Stimulated activated CD8-positive, alpha-beta memory T cell treated with anti-CD3 and anti-CD28 coated beads, Interleukin-15, amount 100 ng/mL, for 48 hours (primary cell): ENCODE data around the gene GPR15.

ENCODE experiments used
- DNase-seq, 2 donors: peaks; one replicate each; pipeline ENCODE4 v3.0.0-alpha.2; 2020; ENCODE audit warnings: low read depth in 2 of 2

The GPR15 gene

GRCh38 chr3:98530676-98531075 lies 1.1 kb upstream of the GPR15 start:
- DNase-seq = no peak

- DNase-seq = no peak
These were observed 478 bp downstream of the GPR15 start for GRCh38 chr3:98532275-98532637.

- DNase-seq = no peak
These were observed 1.2 kb downstream of the GPR15 start for GRCh38 chr3:98532709-98533571.

- no peak for DNase-seq
These were observed 2.4 kb downstream of the GPR15 start for GRCh38 chr3:98534168-98534567.

- no peak for DNase-seq
These were observed 3.0 kb downstream of the GPR15 start for GRCh38 chr3:98534734-98535133.

GRCh38 chr3:98536456-98537017 lies 4.8 kb downstream of the GPR15 start:
- no peak for DNase-seq

GRCh38 chr3:98540346-98540745 lies 8.6 kb downstream of the GPR15 start:
- DNase-seq = no peak

- no peak for DNase-seq
These were observed 9.9 kb downstream of the GPR15 start for GRCh38 chr3:98541695-98542094.

GRCh38 chr3:98542623-98543022 lies 10.8 kb downstream of the GPR15 start:
- no peak for DNase-seq

GRCh38 chr3:98545940-98546339 lies 14.2 kb downstream of the GPR15 start:
- DNase-seq = no peak

GRCh38 chr3:98548544-98548943 lies 16.8 kb downstream of the GPR15 start:
- DNase-seq = no peak

- no peak for DNase-seq
These were observed 19.1 kb downstream of the GPR15 start for GRCh38 chr3:98550833-98551232.

- DNase-seq = no peak
These were observed 19.5 kb downstream of the GPR15 start for GRCh38 chr3:98551236-98551635.

GRCh38 chr3:98551754-98552153 lies 20.0 kb downstream of the GPR15 start:
- DNase-seq = no peak

GRCh38 chr3:98552232-98553020 lies 20.6 kb downstream of the GPR15 start:
- no peak for DNase-seq

GRCh38 chr3:98553021-98553563 lies 21.3 kb downstream of the GPR15 start:
- no peak for DNase-seq

GRCh38 chr3:98553753-98554152 lies 22.0 kb downstream of the GPR15 start:
- DNase-seq = no peak

GRCh38 chr3:98554580-98554979 lies 22.8 kb downstream of the GPR15 start:
- no peak for DNase-seq

- DNase-seq = no peak
These were observed 23.2 kb downstream of the GPR15 start for GRCh38 chr3:98555025-98555379.

GRCh38 chr3:98556164-98557130 lies 24.7 kb downstream of the GPR15 start:
- DNase-seq = peak; percentile 61 to 66

GRCh38 chr3:98557324-98558010 lies 25.7 kb downstream of the GPR15 start:
- peak in 1 of 2 donors; percentile 44 for DNase-seq
